Measurements from ENCODE around the gene RERE. TPM values are rescaled to one million over a fixed set of nuclear protein-coding genes. Genes with fewer than 3 reads are reported as not detected.

RERE gene
- total RNA-seq, 2 experiments from 2014 or later = 73.1 to 211 TPM

DNA sequence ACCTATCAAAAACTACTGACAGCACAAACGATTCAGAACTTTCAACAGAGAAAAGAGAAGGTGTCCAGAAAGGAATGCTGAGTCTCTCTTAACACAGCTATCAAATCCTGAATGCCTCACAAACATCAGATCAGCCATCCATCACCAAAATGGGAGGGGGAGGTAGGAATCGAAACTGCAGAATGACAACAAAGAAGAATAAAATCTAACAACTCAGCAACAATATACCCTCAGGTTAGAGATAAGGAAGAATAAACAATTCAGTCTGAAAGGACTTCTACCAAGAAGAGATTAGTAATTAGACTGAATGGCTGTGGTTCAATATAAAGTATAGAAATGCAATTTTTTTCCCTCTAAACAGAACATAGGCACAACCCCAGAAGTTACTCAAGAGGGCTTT lies 94.4 kb downstream of the RERE start:
- Histone ChIP-seq H3K9me3 (ENCODE audit: low read length) (no peaks in the 10 kb centered on the region), H2AFZ (ENCODE audit: low read length) (no peak overlapping the region), H4K20me1 (ENCODE audit: insufficient read depth, low read length) (no peaks in the 10 kb centered on the region), H3K79me2 (ENCODE audit: insufficient read depth, low read depth, low read length) (peaks cover 34% of the 10 kb centered on the region; the same call in 1 of the 2 replicates), H3K36me3 (ENCODE audit: insufficient read depth, low read length) (no peaks in the 10 kb centered on the region; the same call in 1 of the 2 replicates), H3K4me3 (ENCODE audit: low read depth, low read length, poor library complexity, severe bottlenecking) (peak overlapping the region; percentile 13), H3K4me1 (ENCODE audit: insufficient read depth, low read length, poor library complexity, severe bottlenecking) (peaks cover 44% of the 10 kb centered on the region), H3K4me2 (ENCODE audit: low read length) (peak overlapping the region; percentile 54), H3K27ac (ENCODE audit: low read depth, low read length, poor library complexity, severe bottlenecking) (no peak overlapping the region), H3K9me2 (ENCODE audit: insufficient read depth, low read length) (no peaks in the 10 kb centered on the region)
- no peak for DNase-seq (ENCODE audit: low spot score)
- ChIA-PET POLR2A (interaction anchor here (0.6 to 1.5 kb wide), 3 partner anchors 22 to 162 kb away, joined by 3 read pairs; no protein-coding TSS in a partner anchor), CTCF (ENCODE audit: unreplicated experiment) (no interaction called here)
- no peak for TF ChIP-seq EZH2phosphoT487 (IDR thresholded peaks at IDR 0.05; ENCODE audit: borderline replicate concordance, low read depth, low read length)
- no TSS peak for BruUV-seq (replicated peaks)
- intact Hi-C loops (cut with micrococcal nuclease; ENCODE audit: unreplicated experiment) = loop anchor here (10.0 kb wide), 1 partner anchor 368 kb away; no protein-coding TSS in a partner anchor

DNA sequence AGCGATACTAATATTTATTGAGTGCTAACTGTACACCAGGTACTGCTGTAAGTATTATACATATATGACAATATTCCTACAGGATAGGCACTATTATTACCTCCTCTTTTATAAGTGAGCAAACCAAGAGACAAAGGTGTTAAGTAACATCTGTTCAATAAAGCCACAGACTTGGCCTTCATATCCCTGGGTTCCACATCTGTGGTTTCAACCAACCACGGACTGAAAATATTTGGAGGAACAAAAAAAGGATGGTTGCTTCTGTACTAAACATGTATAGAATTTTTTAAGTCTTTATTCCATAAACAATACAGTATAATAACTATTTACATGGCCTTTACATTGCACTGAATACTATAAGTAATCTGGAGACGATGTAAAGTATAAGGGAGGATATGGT lies 95.1 kb downstream of the RERE start:
- Histone ChIP-seq H4K20me1 (ENCODE audit: insufficient read depth, low read length) (no peaks in the 10 kb centered on the region), H3K79me2 (ENCODE audit: insufficient read depth, low read depth, low read length) (peaks cover 40% of the 10 kb centered on the region; the same call in 1 of the 2 replicates), H3K9me3 (ENCODE audit: low read length) (no peaks in the 10 kb centered on the region), H3K27ac (ENCODE audit: low read depth, low read length, poor library complexity, severe bottlenecking) (no peak overlapping the region), H3K4me2 (ENCODE audit: low read length) (peak overlapping the region; percentile 54), H3K9me2 (ENCODE audit: insufficient read depth, low read length) (no peaks in the 10 kb centered on the region), H3K4me3 (ENCODE audit: low read depth, low read length, poor library complexity, severe bottlenecking) (peak overlapping the region; percentile 13), H3K36me3 (ENCODE audit: insufficient read depth, low read length) (no peaks in the 10 kb centered on the region; the same call in 1 of the 2 replicates), H3K4me1 (ENCODE audit: insufficient read depth, low read length, poor library complexity, severe bottlenecking) (peaks cover 38% of the 10 kb centered on the region), H2AFZ (ENCODE audit: low read length) (no peak overlapping the region)
- no peak for DNase-seq (ENCODE audit: low spot score)
- no TSS peak for BruUV-seq (replicated peaks)
- ChIA-PET POLR2A (interaction anchor here (1.0 kb wide), 1 partner anchor 161 kb away, joined by 3 read pairs; no protein-coding TSS in a partner anchor), CTCF (ENCODE audit: unreplicated experiment) (no interaction called here)
- intact Hi-C loops (cut with micrococcal nuclease; ENCODE audit: unreplicated experiment) = loop anchor here (10.0 kb wide), 1 partner anchor 368 kb away; no protein-coding TSS in a partner anchor
- no peak for TF ChIP-seq EZH2phosphoT487 (IDR thresholded peaks at IDR 0.05; ENCODE audit: borderline replicate concordance, low read depth, low read length)
- TF ChIP-seq, protein P1, sequence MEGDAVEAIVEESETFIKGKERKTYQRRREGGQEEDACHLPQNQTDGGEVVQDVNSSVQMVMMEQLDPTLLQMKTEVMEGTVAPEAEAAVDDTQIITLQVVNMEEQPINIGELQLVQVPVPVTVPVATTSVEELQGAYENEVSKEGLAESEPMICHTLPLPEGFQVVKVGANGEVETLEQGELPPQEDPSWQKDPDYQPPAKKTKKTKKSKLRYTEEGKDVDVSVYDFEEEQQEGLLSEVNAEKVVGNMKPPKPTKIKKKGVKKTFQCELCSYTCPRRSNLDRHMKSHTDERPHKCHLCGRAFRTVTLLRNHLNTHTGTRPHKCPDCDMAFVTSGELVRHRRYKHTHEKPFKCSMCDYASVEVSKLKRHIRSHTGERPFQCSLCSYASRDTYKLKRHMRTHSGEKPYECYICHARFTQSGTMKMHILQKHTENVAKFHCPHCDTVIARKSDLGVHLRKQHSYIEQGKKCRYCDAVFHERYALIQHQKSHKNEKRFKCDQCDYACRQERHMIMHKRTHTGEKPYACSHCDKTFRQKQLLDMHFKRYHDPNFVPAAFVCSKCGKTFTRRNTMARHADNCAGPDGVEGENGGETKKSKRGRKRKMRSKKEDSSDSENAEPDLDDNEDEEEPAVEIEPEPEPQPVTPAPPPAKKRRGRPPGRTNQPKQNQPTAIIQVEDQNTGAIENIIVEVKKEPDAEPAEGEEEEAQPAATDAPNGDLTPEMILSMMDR (conservative IDR thresholded peaks at IDR 0.05; ENCODE audit: low read length) = no peak

DNA sequence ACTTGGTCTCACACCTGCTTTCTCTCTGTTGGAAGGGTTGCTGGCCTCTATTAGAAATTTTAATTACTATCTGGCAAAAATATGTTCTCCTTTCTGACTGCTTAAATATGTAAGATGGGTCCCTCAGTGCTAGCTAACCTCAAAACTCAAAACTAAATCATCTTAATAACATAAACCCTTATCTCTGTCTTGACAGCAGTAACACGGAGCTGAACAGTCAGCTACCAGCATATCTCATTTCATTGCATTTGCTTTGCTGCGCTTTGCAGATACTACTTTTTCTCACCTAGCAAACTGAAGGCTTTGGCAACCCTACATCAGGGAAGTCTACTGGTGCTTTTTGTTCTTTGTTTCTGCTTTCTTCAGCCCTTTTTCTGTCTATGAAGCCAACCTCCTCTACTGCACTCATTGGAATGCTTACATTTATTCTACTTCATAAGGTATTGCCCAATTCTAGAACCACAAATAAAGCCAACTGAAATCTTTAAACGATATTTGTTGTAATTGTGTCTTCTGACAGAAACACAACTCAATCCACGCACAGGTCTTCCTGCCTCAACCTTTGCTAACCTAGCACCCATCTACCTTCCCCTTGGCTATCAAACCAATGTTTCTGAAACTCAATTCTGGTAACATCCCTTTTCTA lies 95.6 kb downstream of the RERE start:
- POLR2A ChIA-PET = no interaction called here
- Histone ChIP-seq H3K9me2 (ENCODE audit: insufficient read depth, low read length) (no peaks in the 10 kb centered on the region), H3K36me3 (ENCODE audit: insufficient read depth, low read length) (no peaks in the 10 kb centered on the region; the same call in 1 of the 2 replicates), H3K4me3 (ENCODE audit: low read depth, low read length, poor library complexity, severe bottlenecking) (no peak overlapping the region), H2AFZ (ENCODE audit: low read length) (no peak overlapping the region), H3K27ac (ENCODE audit: low read depth, low read length, poor library complexity, severe bottlenecking) (no peak overlapping the region), H3K9me3 (ENCODE audit: low read length) (no peaks in the 10 kb centered on the region), H3K4me1 (ENCODE audit: insufficient read depth, low read length, poor library complexity, severe bottlenecking) (peaks cover 38% of the 10 kb centered on the region), H4K20me1 (ENCODE audit: insufficient read depth, low read length) (no peaks in the 10 kb centered on the region), H3K79me2 (ENCODE audit: insufficient read depth, low read depth, low read length) (peaks cover 46% of the 10 kb centered on the region; the same call in 1 of the 2 replicates), H3K4me2 (ENCODE audit: low read length) (peak overlapping the region; percentile 54; the same call in 1 of the 2 replicates)
- no peak for DNase-seq (ENCODE audit: low spot score)
- CTCF ChIA-PET (ENCODE audit: unreplicated experiment) = no interaction called here
- no peak for TF ChIP-seq EZH2phosphoT487 (IDR thresholded peaks at IDR 0.05; ENCODE audit: borderline replicate concordance, low read depth, low read length)
- TF ChIP-seq, protein P1 (conservative IDR thresholded peaks at IDR 0.05; ENCODE audit: low read length) = no peak
- no TSS peak for BruUV-seq (replicated peaks)
- intact Hi-C loops (cut with micrococcal nuclease; ENCODE audit: unreplicated experiment) = loop anchor here (10.0 kb wide), 1 partner anchor 367 kb away; no protein-coding TSS in a partner anchor

Data from OCI-LY7 (cell line).